Liver (tissue), 9 donors: ENCODE measurements around the gene TRMT2A. TPM values are rescaled to one million over a fixed set of nuclear protein-coding genes. Genes with fewer than 3 reads are reported as not detected.

Source experiments
- DNase-seq: peaks from one replicate; pipeline ENCODE4 v3.0.0-alpha.2; 2017; ENCODE audit warnings: low spot score
- H3K27ac ChIP-seq, 2 donors: one replicate each; pipeline ENCODE4 v1.7.0; 2013; ENCODE audit warnings: inconsistent platforms in 2 of 2, low read length in 2 of 2, control low read depth in 1 of 2, low read depth in 1 of 2, mild to moderate bottlenecking in 1 of 2
- H3K27me3 ChIP-seq, 4 donors: one replicate each; pipeline versions ENCODE4 v1.6.1 to v1.7.0; 2013; ENCODE audit warnings: low read length in 3 of 4, inconsistent platforms in 1 of 4, mild to moderate bottlenecking in 1 of 4, moderate library complexity in 1 of 4; ENCODE audit not compliant: control insufficient read depth in 4 of 4, insufficient read depth in 4 of 4
- H3K36me3 ChIP-seq, 4 donors: one replicate each; pipeline versions ENCODE4 v1.6.1 to v1.7.0; 2013; ENCODE audit warnings: low read length in 3 of 4, mild to moderate bottlenecking in 3 of 4, low read depth in 1 of 4, moderate library complexity in 1 of 4; ENCODE audit not compliant: control insufficient read depth in 4 of 4, insufficient read depth in 3 of 4
- H3K4me1 ChIP-seq, 4 donors: one replicate each; pipeline versions ENCODE4 v1.6.1 to v1.7.0; 2013; ENCODE audit warnings: low read length in 3 of 4, mild to moderate bottlenecking in 3 of 4, moderate library complexity in 1 of 4; ENCODE audit not compliant: control insufficient read depth in 4 of 4, insufficient read depth in 4 of 4
- H3K4me3 ChIP-seq, 3 donors: one replicate each; pipeline versions ENCODE4 v1.6.1 to v1.7.0; 2013; ENCODE audit warnings: low read length in 3 of 3, control low read depth in 1 of 3, low read depth in 1 of 3, mild to moderate bottlenecking in 1 of 3
- H3K9ac ChIP-seq, 2 donors: one replicate each; pipeline ENCODE4 v1.7.0; 2013; ENCODE audit warnings: low read length in 2 of 2, mild to moderate bottlenecking in 2 of 2, moderate library complexity in 2 of 2, control low read depth in 1 of 2, low read depth in 1 of 2
- H3K9me3 ChIP-seq, 4 donors: one replicate each; pipeline versions ENCODE4 v1.6.1 to v1.7.0; 2013; ENCODE audit warnings: low read length in 3 of 4; ENCODE audit not compliant: control insufficient read depth in 4 of 4
- EGR1 ChIP-seq, 2 donors: IDR thresholded peaks; 2 replicates each; pipeline ENCODE4 v1.6.1; 2016 to 2018; ENCODE audit warnings: antibody characterized with exemption in 2 of 2, low read depth in 2 of 2
- FOXA1 ChIP-seq: IDR thresholded peaks from 2 replicates; pipeline ENCODE4 v1.6.1; 2016; ENCODE audit warnings: antibody characterized with exemption
- FOXA2 ChIP-seq: IDR thresholded peaks from 2 replicates; pipeline ENCODE4 v1.6.1; 2016; ENCODE audit warnings: antibody characterized with exemption
- GABPA ChIP-seq, 2 donors: IDR thresholded peaks in 1 of 2; conservative IDR thresholded peaks in 1 of 2; 2 replicates each; pipeline ENCODE4 v1.6.1; 2016; ENCODE audit warnings: antibody characterized with exemption in 2 of 2, mild to moderate bottlenecking in 1 of 2, moderate library complexity in 1 of 2
- HNF4A ChIP-seq, 2 donors: conservative IDR thresholded peaks; 2 replicates each; pipeline ENCODE4 v1.6.1; 2016; ENCODE audit warnings: antibody characterized with exemption in 2 of 2, mild to moderate bottlenecking in 2 of 2
- HNF4G ChIP-seq: IDR thresholded peaks from 2 replicates; pipeline ENCODE4 v1.6.1; 2016; ENCODE audit warnings: antibody characterized with exemption
- JUND ChIP-seq, 2 donors: IDR thresholded peaks; 2 replicates each; pipeline ENCODE4 v1.6.1; 2016; ENCODE audit warnings: antibody characterized with exemption in 2 of 2
- NR2F2 ChIP-seq: IDR thresholded peaks from 2 replicates; pipeline ENCODE4 v1.6.1; 2016; ENCODE audit warnings: antibody characterized with exemption
- RAD21 ChIP-seq, 2 donors: IDR thresholded peaks; 2 replicates each; pipeline ENCODE4 v1.6.1; 2016; ENCODE audit warnings: antibody characterized with exemption in 2 of 2, mild to moderate bottlenecking in 2 of 2
- RXRA ChIP-seq, 2 donors: IDR thresholded peaks; 2 replicates each; pipeline ENCODE4 v1.6.1; 2017 to 2018; ENCODE audit warnings: antibody characterized with exemption in 2 of 2, mild to moderate bottlenecking in 1 of 2
- SP1 ChIP-seq: IDR thresholded peaks from 2 replicates; pipeline ENCODE4 v1.6.1; 2018; ENCODE audit warnings: antibody characterized with exemption, mild to moderate bottlenecking
- TAF1 ChIP-seq: conservative IDR thresholded peaks from 2 replicates; pipeline ENCODE4 v1.6.1; 2016; ENCODE audit warnings: antibody characterized with exemption, mild to moderate bottlenecking
- YY1 ChIP-seq: IDR thresholded peaks from 2 replicates; pipeline ENCODE4 v1.6.1; 2016; ENCODE audit warnings: antibody characterized with exemption, mild to moderate bottlenecking
- WGBS: extraction: QIAGEN DNeasy Blood & Tissue Kit; methylation state at CpG from one replicate; pipeline ENCODE4 v1.1.7; 2013; 5-methylcytosine and 5-hydroxymethylcytosine counted together
- polyA plus RNA-seq, 2 donors: library from polyadenylated mRNA; stranded (reverse) in 1 of 2; unstranded in 1 of 2; fragments of 200-250 nt in 1 of 2; fragments of >200 nt in 1 of 2; fragmentation: Nextera tagmentation in 1 of 2; extraction: Ambion mirVana in 1 of 2; gene quantifications; one replicate each; pipeline versions ENCODE4 v1.2.1 to v1.2.3, GENCODE V29; 2013 to 2015
- total RNA-seq, 2 donors: library from RNA; depleted of rRNA; stranded (reverse); fragments of >200 nt; gene quantifications; one replicate each; pipeline ENCODE4 v1.2.3, GENCODE V29; 2014
- TF ChIP-seq, protein P1 (sequence below): IDR thresholded peaks from 2 replicates; pipeline ENCODE4 v1.6.1; 2016; ENCODE audit warnings: antibody characterized with exemption
- TF ChIP-seq, protein P2 (sequence below): IDR thresholded peaks from 2 replicates; pipeline ENCODE4 v1.6.1; 2016; ENCODE audit warnings: antibody characterized with exemption
- TF ChIP-seq, protein P3 (sequence below): IDR thresholded peaks from 2 replicates; pipeline ENCODE4 v1.6.1; 2016; ENCODE audit warnings: antibody characterized with exemption
- TF ChIP-seq, protein P4 (sequence below): IDR thresholded peaks from 2 replicates; pipeline ENCODE4 v1.6.1; 2016; ENCODE audit warnings: antibody characterized with exemption, mild to moderate bottlenecking
- TF ChIP-seq, protein P5 (sequence below): fragments of 150-350 bp; IDR thresholded peaks from 2 replicates; pipeline ENCODE4 v1.5.1; 2017; ENCODE audit warnings: improper control_type of control experiment, low read depth, low read length; ENCODE audit not compliant: missing input control
- donor health status: healthy.
- donor health status: healthy.
- donor health status: healthy.
- donor health status: healthy.
- donor health status: healthy.

Gene TRMT2A
- total and polyA plus RNA-seq, 4 donors: 19.9 to 32.9 (median 25.2) TPM

DNA sequence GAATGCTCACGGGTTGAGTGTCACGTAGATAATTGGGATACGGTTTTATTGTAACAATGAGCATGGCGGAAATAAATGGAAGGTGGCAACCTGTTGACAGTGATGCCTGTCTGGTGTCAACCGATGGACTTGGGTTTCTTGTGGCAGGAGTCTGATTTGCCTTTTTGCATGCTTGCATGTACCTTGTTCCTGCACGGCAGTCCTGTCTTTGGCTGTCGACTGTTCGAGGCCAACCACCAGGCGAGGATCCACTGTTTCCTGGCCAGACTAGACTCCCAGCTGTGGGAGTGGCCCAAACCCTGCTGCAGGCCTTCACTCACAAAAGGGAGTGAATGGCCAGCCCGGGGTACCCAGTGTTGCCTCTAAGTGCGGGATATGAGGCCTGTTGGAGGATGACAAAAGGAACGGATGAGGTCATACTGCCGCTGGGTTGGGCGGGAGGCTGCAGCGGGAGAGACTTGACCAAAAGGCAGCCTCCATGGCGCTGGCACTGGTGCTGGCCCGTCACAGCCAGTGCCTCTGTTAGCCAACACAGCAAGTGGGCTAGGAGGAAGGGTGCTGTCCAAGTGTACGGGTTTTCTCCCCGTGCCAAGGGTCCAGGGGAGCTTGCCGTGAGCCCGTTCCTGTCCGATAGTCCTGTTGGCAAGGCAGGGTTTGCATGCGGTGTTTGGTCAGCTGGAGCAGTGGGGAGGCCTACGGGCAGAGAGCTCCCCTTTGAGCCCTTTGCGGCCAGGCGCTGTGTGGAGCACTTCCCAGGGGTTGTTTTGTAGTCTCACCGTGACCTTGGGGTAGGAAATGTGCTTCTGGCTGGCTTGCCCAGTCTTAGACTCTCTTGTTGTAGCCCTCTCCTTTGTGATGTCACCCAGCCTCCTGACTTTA, 36.0 kb downstream of the TRMT2A start:
- WGBS: 13% methylated on average over 27 of the region's 27 CpGs
- H3K36me3 ChIP-seq: peaks cover 0 to 5% (median 4%) of the 10 kb centered on the region in 4 donors
- peaks cover 22 to 49% (median 46%) of the 10 kb centered on the region in 4 donors for H3K4me1 ChIP-seq
- H3K4me3 ChIP-seq: peak overlapping the region; percentile 75 to 90 (median 88)
- TF ChIP-seq TAF1: no peak
- TF ChIP-seq, protein P1, sequence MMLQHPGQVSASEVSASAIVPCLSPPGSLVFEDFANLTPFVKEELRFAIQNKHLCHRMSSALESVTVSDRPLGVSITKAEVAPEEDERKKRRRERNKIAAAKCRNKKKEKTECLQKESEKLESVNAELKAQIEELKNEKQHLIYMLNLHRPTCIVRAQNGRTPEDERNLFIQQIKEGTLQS: no peak
- no peak for TF ChIP-seq HNF4A (conservative IDR thresholded peaks at IDR 0.05)
- no peak for TF ChIP-seq EGR1 (IDR thresholded peaks at IDR 0.05; ENCODE audit: low read depth in 2 of 2)
- TF ChIP-seq, protein P2, sequence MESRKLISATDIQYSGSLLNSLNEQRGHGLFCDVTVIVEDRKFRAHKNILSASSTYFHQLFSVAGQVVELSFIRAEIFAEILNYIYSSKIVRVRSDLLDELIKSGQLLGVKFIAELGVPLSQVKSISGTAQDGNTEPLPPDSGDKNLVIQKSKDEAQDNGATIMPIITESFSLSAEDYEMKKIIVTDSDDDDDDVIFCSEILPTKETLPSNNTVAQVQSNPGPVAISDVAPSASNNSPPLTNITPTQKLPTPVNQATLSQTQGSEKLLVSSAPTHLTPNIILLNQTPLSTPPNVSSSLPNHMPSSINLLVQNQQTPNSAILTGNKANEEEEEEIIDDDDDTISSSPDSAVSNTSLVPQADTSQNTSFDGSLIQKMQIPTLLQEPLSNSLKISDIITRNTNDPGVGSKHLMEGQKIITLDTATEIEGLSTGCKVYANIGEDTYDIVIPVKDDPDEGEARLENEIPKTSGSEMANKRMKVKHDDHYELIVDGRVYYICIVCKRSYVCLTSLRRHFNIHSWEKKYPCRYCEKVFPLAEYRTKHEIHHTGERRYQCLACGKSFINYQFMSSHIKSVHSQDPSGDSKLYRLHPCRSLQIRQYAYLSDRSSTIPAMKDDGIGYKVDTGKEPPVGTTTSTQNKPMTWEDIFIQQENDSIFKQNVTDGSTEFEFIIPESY: no peak
- no peak for TF ChIP-seq RAD21 (IDR thresholded peaks at IDR 0.05)
- TF ChIP-seq RXRA (IDR thresholded peaks at IDR 0.05): no peak
- no peak for TF ChIP-seq NR2F2
- TF ChIP-seq HNF4G: no peak
- TF ChIP-seq, protein P3, sequence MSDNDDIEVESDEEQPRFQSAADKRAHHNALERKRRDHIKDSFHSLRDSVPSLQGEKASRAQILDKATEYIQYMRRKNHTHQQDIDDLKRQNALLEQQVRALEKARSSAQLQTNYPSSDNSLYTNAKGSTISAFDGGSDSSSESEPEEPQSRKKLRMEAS: no peak
- no peak for TF ChIP-seq GABPA (IDR thresholded peaks at IDR 0.05 in 1 of 2, conservative IDR thresholded peaks at IDR 0.05 in 1 of 2)
- TF ChIP-seq, protein P4, sequence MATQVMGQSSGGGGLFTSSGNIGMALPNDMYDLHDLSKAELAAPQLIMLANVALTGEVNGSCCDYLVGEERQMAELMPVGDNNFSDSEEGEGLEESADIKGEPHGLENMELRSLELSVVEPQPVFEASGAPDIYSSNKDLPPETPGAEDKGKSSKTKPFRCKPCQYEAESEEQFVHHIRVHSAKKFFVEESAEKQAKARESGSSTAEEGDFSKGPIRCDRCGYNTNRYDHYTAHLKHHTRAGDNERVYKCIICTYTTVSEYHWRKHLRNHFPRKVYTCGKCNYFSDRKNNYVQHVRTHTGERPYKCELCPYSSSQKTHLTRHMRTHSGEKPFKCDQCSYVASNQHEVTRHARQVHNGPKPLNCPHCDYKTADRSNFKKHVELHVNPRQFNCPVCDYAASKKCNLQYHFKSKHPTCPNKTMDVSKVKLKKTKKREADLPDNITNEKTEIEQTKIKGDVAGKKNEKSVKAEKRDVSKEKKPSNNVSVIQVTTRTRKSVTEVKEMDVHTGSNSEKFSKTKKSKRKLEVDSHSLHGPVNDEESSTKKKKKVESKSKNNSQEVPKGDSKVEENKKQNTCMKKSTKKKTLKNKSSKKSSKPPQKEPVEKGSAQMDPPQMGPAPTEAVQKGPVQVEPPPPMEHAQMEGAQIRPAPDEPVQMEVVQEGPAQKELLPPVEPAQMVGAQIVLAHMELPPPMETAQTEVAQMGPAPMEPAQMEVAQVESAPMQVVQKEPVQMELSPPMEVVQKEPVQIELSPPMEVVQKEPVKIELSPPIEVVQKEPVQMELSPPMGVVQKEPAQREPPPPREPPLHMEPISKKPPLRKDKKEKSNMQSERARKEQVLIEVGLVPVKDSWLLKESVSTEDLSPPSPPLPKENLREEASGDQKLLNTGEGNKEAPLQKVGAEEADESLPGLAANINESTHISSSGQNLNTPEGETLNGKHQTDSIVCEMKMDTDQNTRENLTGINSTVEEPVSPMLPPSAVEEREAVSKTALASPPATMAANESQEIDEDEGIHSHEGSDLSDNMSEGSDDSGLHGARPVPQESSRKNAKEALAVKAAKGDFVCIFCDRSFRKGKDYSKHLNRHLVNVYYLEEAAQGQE: no peak
- no peak for TF ChIP-seq JUND (IDR thresholded peaks at IDR 0.05)
- TF ChIP-seq FOXA2: no peak
- TF ChIP-seq FOXA1: no peak
- no peak for TF ChIP-seq SP1
- TF ChIP-seq YY1: no peak
- TF ChIP-seq, protein P5, sequence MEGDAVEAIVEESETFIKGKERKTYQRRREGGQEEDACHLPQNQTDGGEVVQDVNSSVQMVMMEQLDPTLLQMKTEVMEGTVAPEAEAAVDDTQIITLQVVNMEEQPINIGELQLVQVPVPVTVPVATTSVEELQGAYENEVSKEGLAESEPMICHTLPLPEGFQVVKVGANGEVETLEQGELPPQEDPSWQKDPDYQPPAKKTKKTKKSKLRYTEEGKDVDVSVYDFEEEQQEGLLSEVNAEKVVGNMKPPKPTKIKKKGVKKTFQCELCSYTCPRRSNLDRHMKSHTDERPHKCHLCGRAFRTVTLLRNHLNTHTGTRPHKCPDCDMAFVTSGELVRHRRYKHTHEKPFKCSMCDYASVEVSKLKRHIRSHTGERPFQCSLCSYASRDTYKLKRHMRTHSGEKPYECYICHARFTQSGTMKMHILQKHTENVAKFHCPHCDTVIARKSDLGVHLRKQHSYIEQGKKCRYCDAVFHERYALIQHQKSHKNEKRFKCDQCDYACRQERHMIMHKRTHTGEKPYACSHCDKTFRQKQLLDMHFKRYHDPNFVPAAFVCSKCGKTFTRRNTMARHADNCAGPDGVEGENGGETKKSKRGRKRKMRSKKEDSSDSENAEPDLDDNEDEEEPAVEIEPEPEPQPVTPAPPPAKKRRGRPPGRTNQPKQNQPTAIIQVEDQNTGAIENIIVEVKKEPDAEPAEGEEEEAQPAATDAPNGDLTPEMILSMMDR: no peak
- no peaks in the 10 kb centered on the region for H3K9me3 ChIP-seq
- H3K27ac ChIP-seq: peak overlapping the region; percentile 69 to 84
- no peak for DNase-seq
- H3K27me3 ChIP-seq: no peaks in the 10 kb centered on the region
- H3K9ac ChIP-seq: peak overlapping the region; percentile 61 to 89
